ENCODE measurements around the gene MACROH2A2.
"Not testable (repeated sequence)": the region's sequence is repeated elsewhere in the genome, so short reads cannot be mapped to it uniquely, and the experiment has no call there.

The MACROH2A2 gene

DNA sequence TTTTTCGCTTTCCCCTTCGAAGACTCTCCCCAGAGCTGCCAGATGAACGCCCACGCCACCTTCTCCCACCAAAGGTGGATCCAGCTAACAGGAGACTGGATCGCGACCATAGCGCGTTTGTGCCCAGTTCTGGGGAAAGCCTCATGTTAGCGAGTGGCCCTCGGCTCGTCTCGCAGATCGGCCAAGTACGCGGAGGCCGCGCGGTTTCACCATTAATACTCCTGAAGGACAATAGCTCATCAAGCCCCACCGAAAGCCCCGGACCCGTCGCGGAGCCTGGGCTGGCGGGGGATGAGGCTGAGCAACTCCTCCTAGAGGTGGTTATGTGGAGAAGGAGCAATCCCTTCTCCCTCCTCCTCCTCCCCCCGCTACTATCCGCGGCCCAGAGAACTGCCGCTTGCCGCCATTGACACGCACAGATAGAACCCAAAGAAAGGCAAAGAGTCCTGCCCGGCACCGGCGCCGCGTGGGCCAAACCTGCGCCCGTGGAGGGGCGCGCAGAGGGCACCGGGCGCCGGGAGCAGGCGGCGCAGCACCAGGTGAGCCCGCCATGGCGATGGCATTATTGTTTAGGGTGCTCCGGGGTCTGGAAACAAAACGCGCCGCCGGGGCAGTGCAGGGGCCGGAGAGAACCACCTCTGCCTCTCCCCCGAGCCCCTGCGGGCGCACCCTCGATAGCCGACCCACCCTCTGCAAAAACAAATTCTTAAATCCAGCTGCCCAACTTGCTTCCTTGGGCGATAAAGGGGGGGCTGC is at the start of gene MACROH2A2:
TSS of gene MACROH2A2 (plus strand) at position 385 of the 756 bp plus-strand sequence. CDS start 22,813 bp downstream, outside the sequence.
- DNase-seq (ENCODE audit: low read depth in 3 of 3, low spot score in 1 of 3) = no peak

- no peak for DNase-seq (ENCODE audit: low read depth in 3 of 3, low spot score in 1 of 3)
Measured at GRCh38 chr10:70007116-70007820, 45.4 kb upstream of the MACROH2A2 start.

DNA sequence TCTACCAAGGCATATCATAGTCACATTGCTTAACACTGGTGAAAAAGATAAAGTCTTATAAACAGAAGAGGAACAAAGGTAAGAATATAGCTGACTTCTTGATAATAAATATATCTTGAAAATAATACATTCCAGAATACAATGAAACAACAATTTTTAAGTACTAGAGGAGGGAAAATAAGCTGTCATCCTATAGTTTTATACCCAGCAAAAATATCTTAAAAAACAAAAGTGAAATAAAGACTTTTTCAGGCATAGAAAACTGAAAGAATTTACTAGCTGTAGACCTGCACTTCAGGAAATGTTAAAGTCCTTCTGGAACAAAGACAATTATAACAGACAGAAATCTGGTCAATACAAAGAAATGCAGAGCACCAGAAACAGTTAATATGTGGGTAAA is 21.4 kb upstream of the MACROH2A2 start:
- DNase-seq (ENCODE audit: low read depth in 3 of 3, low spot score in 1 of 3) = no peak

DNA sequence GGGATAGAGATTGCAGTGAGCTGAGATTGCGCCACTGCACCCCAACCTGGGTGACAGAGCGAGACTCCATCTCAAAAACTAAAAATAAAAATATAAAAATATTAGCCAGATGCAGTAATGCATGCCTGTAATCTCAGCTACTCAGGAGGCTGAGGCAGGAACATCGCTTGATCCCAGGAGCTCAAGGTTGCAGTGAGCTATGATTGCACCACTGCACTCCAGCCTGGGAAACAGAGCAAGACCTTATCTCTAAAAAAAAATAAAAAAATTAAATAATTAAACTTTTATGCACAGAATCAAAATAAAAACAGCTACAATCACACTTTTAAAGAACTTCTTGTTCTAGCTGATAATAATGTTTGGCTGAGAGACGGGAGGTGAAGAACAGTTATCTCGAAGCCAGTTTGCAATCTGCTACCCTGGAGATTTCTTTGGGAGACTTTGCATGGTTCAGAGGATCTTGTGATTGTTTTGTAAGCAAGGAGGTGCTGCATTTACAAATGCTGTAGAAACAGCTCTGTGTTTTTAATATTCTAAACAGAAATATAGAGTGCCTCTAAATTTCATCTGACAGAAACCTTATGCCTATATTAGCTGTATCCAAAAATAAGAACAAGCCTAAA is 19.9 kb upstream of the MACROH2A2 start:
- DNase-seq (ENCODE audit: low read depth in 3 of 3, low spot score in 1 of 3) = no peak

DNA sequence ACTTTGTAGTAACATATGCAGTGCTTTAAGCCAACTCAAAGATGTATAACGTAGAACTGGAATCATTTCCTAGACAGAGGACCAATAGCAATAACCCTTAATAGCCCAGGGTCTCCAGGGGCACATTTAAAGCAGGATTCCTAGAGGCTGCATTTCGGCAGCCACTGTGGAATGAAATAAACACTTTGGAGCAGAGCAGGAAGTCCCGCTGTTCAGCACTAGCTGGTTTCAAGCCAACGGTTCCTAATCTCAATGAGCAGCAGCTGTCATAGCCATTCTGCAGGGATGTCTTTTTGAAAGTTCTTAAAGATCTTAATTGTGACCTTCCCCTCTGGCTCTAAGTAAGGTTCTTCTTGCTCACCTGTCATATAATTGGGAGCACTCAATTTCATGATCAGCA is 18.4 kb upstream of the MACROH2A2 start:
- no peak for DNase-seq (ENCODE audit: low read depth in 3 of 3, low spot score in 1 of 3)

GRCh38 chr10:70035531-70035930 is 17.1 kb upstream of the MACROH2A2 start:
- DNase-seq (ENCODE audit: low read depth in 3 of 3, low spot score in 1 of 3) = no peak

- DNase-seq (ENCODE audit: low read depth in 3 of 3, low spot score in 1 of 3) = no peak
Measured at GRCh38 chr10:70038923-70039322, 13.7 kb upstream of the MACROH2A2 start.

GRCh38 chr10:70041016-70041415 is 11.6 kb upstream of the MACROH2A2 start:
- DNase-seq (ENCODE audit: low read depth in 3 of 3, low spot score in 1 of 3) = no peak

DNA sequence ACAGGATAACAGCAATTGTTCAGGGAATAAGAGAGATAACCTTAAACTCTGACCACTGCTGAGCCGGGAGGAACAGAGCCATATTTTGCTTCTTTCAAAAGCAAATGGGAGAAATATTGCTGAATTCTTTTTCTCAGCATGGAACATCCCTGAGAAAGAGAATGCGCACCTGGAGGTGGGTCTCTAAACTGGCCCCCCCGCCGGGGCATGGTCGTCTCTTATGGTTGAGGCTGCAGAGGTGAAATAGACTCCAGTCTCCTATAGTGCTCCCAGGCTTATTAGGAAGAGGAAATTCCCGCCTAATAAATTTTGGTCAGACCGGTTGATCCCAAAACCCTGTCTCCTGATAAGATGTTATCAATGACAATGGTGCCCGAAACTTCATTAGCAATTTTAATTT is 10.9 kb upstream of the MACROH2A2 start:
- DNase-seq (ENCODE audit: low read depth in 3 of 3, low spot score in 1 of 3) = not testable (repeated sequence)

GRCh38 chr10:70047066-70047465 is 5.6 kb upstream of the MACROH2A2 start:
- DNase-seq (ENCODE audit: low read depth in 3 of 3, low spot score in 1 of 3) = not testable (repeated sequence)

DNA sequence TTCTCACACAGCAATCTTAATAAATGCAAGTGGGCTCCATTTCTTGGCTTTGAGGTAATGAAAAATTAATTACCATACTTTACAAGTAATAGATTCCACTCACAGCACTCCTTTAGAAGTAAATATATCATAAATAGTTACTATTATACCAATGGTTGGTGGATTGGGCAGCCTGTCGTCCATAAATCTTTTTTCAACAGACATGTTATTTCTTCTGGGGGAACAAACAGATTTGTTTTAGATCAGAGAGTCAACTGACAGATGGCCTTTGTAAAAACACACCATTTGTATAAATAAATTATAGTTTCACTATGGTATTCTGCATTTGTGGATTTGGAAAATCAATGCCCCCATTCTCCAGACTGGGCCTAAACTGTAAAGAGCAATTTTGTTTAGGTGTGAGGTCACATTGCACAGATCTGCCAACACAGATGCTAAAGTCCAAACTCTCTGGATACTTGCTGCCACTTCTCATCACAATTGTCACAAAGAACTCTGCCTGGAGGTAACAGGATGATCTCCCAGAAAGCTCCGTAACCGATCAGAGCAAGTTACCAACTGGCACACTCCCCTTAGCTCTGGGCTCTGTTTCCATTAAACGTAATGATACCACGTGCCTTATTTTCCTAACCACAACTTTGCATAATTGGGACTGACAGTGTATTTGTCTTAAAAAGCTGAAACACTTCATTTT is 4.5 kb upstream of the MACROH2A2 start:
- no peak for DNase-seq (ENCODE audit: low read depth in 3 of 3, low spot score in 1 of 3)

DNA sequence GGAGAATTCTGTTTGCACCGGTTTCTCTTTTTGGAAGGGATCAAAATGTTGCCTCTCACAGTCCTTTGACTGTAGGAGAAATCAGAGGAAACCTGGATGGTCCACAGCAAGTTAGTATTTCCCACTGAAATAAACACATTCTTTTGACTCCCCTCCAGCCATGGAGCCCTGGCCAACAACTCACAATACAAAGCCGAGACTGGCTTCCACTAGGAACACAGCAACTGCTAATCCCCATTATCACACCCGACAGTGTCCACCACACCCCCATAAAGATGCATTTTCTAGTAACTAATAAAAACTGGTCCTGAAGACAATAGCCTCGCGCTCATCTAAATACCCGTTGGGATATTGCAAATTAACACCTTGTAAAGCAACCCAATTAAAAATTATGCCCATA is 798 bp upstream of the MACROH2A2 start:
- DNase-seq (ENCODE audit: low read depth in 3 of 3, low spot score in 1 of 3) = no peak

- DNase-seq (ENCODE audit: low read depth in 3 of 3, low spot score in 1 of 3) = no peak
Measured at GRCh38 chr10:70053218-70053840, 683 bp downstream of the MACROH2A2 start.

- no peak for DNase-seq (ENCODE audit: low read depth in 3 of 3, low spot score in 1 of 3)
Measured at GRCh38 chr10:70053841-70054288, 1.2 kb downstream of the MACROH2A2 start.

DNA sequence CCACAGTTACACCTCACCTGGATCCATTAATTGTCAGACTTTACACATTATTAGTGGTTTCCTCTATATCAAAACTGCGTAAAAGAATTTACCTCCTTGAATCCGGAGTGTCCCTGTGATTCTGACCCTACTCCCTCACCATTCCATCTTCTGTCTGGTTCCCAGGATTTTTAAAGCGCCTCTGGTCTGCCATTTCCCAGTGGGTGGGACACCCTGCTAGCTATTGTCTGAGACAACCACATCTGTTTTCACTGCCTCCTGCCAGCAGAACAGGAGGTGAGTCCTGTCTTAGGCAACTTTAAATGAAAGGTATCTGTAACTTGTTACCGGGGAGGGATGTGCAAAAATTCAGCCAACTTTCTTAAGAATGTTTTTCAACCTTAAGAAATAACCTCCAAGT is 2.3 kb downstream of the MACROH2A2 start:
- no peak for DNase-seq (ENCODE audit: low read depth in 3 of 3, low spot score in 1 of 3)

DNA sequence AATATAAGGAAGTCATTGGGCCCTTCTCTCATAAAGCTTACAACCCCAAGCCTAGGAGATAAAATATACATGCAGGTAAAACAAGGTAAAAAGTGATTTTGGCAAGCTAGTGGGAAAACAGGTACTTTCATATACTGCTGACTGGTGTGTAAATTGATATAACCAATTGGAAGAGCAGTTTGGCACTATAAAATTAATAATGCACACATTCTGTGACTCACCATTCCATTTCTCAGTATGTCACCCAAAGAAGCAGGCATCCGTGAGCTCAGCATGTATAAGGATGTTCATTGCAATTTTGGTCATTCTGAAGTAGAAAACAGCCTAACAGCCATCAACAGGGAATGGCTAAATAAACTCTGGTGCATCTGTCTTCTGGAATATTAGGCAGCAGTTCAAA is 2.9 kb downstream of the MACROH2A2 start:
- DNase-seq (ENCODE audit: low read depth in 3 of 3, low spot score in 1 of 3) = no peak

DNA sequence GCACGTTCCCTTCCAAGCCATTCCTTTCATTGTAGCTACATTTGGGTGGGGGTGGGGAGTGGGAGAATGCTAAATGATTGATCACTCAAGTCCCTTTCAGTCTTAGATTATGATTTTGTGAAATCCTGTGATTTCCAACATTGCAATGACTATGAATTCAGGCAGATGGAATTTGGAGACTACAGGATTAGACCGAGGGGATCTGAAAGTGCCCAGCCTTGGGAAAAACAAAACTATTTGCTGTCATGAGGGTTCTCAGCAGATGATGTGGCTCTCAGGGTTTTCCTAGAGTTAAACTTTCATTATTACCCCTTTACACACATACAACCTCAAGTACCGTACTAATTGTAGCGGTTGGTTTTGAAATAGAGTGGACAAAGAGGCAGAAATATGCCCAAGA is 4.7 kb downstream of the MACROH2A2 start:
- DNase-seq (ENCODE audit: low read depth in 3 of 3, low spot score in 1 of 3) = no peak

- DNase-seq (ENCODE audit: low read depth in 3 of 3, low spot score in 1 of 3) = no peak
Measured at GRCh38 chr10:70060389-70060788, 7.7 kb downstream of the MACROH2A2 start.

GRCh38 chr10:70063418-70064098 is 10.9 kb downstream of the MACROH2A2 start:
- DNase-seq (ENCODE audit: low read depth in 3 of 3, low spot score in 1 of 3) = no peak

GRCh38 chr10:70064486-70064885 is 11.8 kb downstream of the MACROH2A2 start:
- no peak for DNase-seq (ENCODE audit: low read depth in 3 of 3, low spot score in 1 of 3)

Measured in stimulated activated CD4-positive, alpha-beta T cell treated with anti-CD3 and anti-CD28 coated beads, TNF-alpha, amount 100 ng/mL, for 1 hour (primary cell).